Stomach (tissue), 4 donors: Measurements from ENCODE around the gene USB1.

ENCODE experiments used
- EP300 ChIP-seq: sonication (generic); formaldehyde crosslinking; IDR thresholded peaks from one replicate; pipeline ENCODE4 v1.6.1; 2017; ENCODE audit warnings: antibody characterized with exemption
- POLR2A ChIP-seq, 4 donors: fragments of 450-650 bp; IDR thresholded peaks; one replicate each; pipeline ENCODE4 v1.6.1; 2016; ENCODE audit warnings: antibody characterized with exemption in 4 of 4, control low read depth in 2 of 4, mild to moderate bottlenecking in 1 of 4, moderate library complexity in 1 of 4
- TF ChIP-seq, protein P1 (sequence below), 7 experiments: fragments of 450-650 bp in 4 of 7; fragments of 200-600 bp in 3 of 7; sonication (generic) in 3 of 7; IDR thresholded peaks; one replicate each; pipeline ENCODE4 v1.5.1; 2016 to 2019; ENCODE audit warnings: antibody characterized with exemption in 7 of 7, control low read depth in 2 of 7, mild to moderate bottlenecking in 1 of 7

DNA sequence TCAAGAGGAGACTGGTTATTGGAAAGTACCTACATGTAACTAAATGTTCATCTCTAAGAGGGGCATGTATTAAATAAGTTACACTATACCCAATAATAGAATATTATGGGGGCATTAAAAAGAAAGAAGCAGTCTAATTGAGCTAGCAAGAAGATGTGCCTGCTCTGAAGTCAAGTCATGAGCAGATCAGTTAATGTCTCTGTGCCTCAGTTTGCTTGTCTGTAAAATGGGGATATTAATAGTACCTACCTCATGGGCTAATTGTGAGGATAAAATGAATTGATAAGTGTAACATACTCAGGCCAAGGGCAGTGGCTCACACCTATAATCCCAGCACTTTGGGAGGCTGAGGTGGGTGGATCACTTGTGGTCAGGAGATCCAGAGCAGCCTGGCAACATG is 33.3 kb upstream of the USB1 start:
- TF ChIP-seq EP300 (no peak), POLR2A (IDR thresholded peaks at IDR 0.05) (no peak)
- TF ChIP-seq, protein P1, sequence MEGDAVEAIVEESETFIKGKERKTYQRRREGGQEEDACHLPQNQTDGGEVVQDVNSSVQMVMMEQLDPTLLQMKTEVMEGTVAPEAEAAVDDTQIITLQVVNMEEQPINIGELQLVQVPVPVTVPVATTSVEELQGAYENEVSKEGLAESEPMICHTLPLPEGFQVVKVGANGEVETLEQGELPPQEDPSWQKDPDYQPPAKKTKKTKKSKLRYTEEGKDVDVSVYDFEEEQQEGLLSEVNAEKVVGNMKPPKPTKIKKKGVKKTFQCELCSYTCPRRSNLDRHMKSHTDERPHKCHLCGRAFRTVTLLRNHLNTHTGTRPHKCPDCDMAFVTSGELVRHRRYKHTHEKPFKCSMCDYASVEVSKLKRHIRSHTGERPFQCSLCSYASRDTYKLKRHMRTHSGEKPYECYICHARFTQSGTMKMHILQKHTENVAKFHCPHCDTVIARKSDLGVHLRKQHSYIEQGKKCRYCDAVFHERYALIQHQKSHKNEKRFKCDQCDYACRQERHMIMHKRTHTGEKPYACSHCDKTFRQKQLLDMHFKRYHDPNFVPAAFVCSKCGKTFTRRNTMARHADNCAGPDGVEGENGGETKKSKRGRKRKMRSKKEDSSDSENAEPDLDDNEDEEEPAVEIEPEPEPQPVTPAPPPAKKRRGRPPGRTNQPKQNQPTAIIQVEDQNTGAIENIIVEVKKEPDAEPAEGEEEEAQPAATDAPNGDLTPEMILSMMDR (IDR thresholded peaks at IDR 0.05): no peak
